HG03469 (cell line): ENCODE measurements around the gene LILRB1.
"Not testable (repeated sequence)": the region's sequence is repeated elsewhere in the genome, so short reads cannot be mapped to it uniquely, and the experiment has no call there.

Source experiments
- ATAC-seq: cut with Tn5 transposase; IDR thresholded peaks from one replicate; pipeline ENCODE4 v1.9.1; 2021; ENCODE audit warnings: mild to moderate bottlenecking, moderate library complexity, moderate number of reproducible peaks; ENCODE audit not compliant: unreplicated experiment

The LILRB1 gene

DNA sequence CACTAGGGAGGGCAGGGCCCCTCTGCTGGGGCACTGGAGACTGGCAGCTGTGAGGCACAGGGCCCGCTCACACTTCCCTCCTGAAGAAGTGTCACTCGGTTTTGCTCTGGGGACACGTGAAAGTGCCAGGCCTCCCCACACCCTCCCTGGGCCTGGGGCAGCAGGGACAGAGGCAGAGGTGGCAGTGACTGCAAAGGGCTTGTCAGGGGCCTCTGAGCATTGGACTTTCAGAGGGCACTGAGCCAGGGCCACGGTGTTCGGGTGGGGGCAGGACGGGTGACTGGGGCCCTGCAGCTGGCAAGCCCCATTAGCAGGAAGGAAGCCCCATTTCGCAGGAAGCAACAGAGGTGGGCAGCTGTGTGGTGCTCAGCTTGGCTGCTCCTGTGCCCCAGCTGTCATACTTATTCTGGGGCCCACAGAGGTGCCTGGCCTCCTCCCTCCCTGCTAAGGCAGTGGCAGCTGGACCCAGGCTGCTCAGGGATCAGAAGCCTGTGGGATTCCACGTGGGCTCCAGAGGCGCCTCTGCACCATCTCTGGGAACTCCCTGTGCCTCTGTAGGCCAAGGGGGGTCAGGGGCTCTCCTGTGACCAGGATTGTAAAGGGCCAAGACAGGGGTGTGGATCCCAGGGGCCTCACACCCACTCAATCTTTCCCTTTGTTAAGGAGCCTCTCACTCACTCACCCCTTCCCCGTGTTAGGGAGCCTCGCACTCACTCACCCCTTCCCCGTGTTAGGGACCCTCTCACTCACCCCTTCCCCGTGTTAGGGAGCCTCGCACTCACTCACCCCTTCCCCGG, 5.2 kb upstream of the LILRB1 start:
- not testable (repeated sequence) for ATAC-seq

DNA sequence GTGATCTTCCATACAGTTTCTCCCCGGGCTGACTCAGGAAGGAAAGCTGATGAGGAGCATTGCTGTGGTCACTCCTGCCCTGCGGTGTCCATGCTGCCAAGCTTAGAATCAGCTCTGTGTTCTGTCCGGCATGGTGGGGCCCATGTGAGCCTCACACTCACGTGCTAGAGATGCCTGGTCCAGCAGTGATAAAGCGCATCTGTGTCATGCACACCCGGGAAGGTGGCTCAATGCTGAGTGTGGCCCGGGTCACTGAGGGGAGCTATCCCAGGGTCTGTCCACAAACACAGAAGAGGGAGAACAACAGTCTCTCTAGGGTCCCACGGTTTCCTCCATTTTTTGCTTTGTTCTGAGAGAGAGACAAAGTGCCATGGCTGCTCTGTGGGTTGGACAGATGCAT, 3.5 kb upstream of the LILRB1 start:
- no peak for ATAC-seq

GRCh38 chr19:54627912-54628311, 2.4 kb upstream of the LILRB1 start:
- not testable (repeated sequence) for ATAC-seq

DNA sequence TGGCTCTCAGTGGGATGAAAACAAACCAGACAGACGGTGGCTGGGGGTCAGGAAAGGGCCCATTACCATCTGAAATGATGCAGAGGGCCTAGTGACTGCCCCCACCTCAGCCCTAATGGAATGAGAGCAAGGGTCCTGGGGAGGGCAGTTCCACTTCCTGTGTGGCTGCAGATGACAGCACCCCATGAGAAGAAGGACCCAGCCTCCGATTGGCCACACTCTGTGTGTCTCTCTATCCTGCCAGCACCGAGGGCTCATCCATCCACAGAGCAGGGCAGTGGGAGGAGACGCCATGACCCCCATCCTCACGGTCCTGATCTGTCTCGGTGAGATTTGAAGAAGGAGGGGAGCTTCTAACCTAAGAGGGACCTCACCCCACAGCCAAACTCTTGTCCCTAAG, 498 bp downstream of the LILRB1 start:
- no peak for ATAC-seq

GRCh38 chr19:54631489-54632337, 1.4 kb downstream of the LILRB1 start:
- ATAC-seq, result not testable (repeated sequence)

- not testable (repeated sequence) for ATAC-seq
Measured at GRCh38 chr19:54632517-54632916, 2.2 kb downstream of the LILRB1 start.

- no peak for ATAC-seq
Measured at GRCh38 chr19:54633401-54633800, 3.1 kb downstream of the LILRB1 start.

GRCh38 chr19:54636081-54636480, 5.8 kb downstream of the LILRB1 start:
- not testable (repeated sequence) for ATAC-seq

DNA sequence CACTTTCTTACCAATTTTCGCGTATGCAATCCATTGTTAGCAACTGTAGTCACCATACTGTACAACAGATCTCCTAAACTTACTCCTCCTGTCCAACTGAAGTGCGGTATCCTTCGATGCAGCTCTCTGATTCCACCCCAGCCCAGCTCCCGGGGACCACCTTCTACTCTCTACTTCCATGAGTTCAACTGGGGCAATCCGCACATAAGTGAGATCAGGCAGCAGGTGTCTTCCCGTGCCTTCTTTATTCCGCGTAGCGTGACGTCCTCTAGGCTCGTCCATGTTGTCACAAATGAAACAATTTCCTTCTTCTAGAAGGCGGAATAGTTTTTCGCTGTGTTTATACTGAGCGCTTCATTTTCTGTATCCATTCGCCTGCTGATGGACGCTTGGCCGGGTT, 8.4 kb downstream of the LILRB1 start:
- no peak for ATAC-seq

- ATAC-seq, result not testable (repeated sequence)
Measured at GRCh38 chr19:54642953-54643352, 12.7 kb downstream of the LILRB1 start.

DNA sequence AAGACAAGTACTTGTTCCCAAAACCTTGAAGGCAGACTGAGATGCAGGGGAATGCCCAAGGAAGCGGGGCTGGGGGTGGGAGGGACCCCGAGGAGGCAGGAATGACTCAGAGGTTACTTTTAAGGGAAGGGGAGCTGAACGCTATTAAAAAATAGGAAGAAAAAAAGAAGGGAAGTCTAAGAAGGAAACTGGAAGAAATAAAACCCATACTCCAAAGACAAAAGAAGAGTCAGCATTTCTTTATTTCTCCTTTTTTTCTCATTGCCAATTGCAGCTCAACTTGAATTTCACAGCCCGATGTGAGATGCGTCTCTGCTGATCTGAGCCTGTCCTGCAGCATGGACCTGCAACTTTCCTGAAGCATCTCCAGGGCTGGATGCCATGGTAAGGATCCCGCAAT, 13.3 kb downstream of the LILRB1 start:
- ATAC-seq, result not testable (repeated sequence)

DNA sequence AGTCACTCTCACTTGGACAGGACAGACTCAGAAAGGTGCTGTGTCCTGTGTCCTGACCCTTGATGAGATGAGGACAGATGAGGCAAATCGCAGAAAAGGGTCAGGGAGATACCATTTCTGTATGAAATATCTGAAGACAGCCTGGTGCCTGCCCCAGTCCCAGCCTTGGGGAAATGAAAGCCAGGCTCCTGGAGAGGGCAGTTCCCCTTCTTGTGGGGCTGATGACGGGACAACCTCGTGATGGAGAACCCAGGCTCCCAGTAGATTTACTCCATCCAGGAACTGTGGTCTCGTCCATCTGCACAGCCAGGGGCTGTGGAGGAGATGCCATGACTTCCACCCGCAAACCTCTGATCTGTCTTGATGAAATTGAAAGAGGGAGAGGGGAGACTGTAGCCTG, 13.8 kb downstream of the LILRB1 start:
- ATAC-seq, result no peak

DNA sequence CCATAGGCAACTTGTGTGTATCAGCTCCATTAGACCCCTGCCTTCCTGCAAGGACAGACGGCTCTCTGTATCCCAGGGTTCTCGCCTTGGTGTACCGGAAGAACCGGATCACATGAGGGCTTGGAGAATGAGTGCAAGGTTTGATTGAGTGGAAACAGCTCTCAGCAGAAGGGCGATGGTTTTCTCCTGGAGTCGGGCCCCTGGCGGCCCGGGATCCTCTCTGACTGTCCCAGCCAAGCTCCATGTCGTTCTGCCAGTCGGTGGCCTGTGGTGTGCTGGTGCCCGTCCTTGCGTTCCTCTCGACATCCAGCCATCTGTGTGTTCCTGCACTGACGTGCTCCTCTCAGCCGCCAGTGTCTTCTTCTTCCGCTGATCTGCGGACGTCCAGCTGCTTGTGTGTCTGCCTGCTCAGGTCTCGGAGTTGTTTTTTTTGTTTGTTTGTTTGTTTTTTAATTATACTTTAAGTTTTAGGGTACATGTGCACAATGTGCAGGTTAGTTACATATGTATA, 16.1 kb downstream of the LILRB1 start:
- no peak for ATAC-seq

GRCh38 chr19:54648129-54648528, 17.8 kb downstream of the LILRB1 start:
- no peak for ATAC-seq

GRCh38 chr19:54650108-54650655, 19.9 kb downstream of the LILRB1 start:
- ATAC-seq, result no peak

DNA sequence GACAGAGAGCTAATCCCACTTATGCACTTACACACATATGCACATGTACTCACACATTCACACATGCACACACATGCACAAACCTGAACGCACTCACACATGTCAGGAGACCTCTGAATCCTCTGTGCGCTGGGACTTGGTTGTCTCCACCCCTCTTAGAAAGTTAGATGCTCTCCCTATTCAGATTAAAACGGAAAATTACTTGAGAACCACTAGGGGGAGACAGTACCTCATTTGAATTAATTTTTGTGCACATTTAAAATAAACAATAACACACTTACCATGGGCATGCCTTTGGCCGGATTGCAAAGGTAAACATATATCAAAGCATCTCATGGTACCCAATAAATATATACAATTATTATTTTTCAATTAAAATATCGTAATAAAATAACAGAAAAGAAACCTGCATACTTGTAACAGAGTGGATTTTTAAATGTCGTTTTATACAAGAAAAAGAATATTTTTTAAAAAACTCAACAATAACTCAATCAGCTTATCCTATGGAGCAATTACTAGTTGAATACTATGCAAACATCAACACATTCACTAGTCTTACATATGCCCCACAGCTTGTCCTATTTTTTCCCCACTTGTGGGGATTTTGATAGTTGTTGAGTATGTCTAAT, 23.0 kb downstream of the LILRB1 start:
- ATAC-seq, result no peak

DNA sequence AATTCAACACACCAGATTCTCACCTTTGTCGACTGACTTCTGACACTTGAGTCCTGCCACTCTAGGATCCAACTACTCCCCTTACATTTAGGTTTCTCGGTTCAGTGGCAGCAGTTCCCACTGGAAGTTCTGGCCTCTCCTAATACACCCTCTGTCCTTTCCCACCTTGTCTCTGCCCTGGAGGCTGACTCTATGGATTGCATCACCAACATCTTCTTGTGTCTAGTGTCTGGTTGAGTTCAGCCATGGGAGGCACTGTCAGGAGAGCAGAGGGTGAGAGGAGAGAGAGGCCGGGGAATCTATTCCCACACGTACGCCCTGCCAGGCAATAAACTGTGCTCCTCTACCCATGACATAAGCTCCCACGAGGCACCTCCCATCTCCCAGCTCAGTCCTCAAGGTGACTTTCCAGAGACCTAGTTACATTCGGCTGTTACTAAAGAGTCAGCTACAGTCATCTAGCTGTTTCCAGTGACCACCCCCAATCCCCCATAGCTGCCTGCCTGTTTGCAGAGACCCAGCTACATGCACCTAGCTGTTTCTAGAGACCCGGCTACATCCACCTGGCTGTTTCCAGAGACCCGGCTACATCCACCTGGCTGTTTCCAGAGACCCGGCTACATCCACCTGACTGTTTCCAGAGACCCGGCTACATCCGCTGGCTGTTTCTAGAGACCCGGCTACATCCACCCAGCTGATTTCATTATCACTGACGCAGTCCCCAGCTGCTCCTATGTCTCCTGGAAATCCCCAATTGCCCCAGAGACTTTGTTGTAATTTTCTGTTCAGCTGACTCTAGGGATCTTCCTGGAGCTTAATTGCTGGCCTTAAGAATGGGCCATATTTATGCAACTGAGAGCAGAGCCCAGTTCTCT, 24.4 kb downstream of the LILRB1 start:
- ATAC-seq, result no peak

GRCh38 chr19:54659300-54659699, 29.0 kb downstream of the LILRB1 start:
- ATAC-seq, result no peak

DNA sequence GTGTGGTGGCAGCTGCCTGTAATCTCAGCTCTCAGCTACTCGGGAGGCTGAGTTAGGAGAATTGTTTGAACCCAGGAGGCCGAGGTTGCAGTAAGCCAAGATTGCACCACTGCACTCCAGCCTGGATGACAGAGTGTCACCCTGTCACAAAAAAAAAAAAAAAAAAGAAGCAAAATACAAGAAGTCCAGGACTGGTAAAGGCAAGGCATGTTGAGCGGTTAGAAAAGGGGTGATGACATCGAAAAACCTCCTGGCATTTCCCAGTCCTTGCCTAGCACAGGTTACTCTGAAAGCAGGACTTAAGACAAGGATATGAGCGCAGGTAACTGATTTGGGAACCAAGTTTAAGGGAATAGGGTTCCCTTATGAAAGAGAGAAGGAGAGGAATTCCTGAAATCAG, 30.0 kb downstream of the LILRB1 start:
- ATAC-seq, result no peak

DNA sequence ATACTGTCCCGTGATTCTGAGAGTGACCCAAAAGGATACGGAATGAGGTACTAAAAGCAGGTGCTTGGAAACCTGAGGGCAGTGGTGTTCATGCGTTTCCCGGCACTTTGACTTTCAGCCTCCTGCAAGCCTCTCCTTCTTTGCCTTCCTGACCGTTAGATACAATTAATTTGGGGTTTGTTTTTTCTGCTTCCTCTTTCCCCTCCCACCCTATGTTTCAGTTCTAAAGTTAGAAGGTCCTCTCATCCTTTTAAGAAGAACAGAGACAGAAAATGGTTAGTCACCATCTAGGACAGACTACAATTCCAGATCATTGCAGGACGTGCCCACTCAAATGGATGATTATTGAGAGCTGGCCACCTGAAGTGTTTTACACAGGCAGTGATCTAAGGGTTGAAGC, 30.7 kb downstream of the LILRB1 start:
- no peak for ATAC-seq
